H1 (cell line): ENCODE data around the gene HOXD10. TPM values are rescaled to one million over a fixed set of nuclear protein-coding genes. Genes with fewer than 3 reads are reported as not detected.

Source experiments
- CTCF ChIA-PET: fragments of 300-600 bp; sonication (Branson Sonifier 250); formaldehyde crosslinking; loops from one replicate; lab custom pipeline; 2021; ENCODE audit not compliant: partially characterized antibody; lab: Charles Lee
- POLR2A ChIA-PET: fragments of 300-600 bp; sonication (Branson Sonifier 250); formaldehyde crosslinking; loops from one replicate; lab custom pipeline; 2021; ENCODE audit warnings: inconsistent platforms; ENCODE audit not compliant: partially characterized antibody; lab: Charles Lee
- DNase-seq, 2 experiments: peaks; one replicate each; pipeline versions ENCODE4 v3.0.0 to v3.0.0-alpha.2; 2010 to 2022; ENCODE audit warnings: low spot score in 2 of 2, low read depth in 1 of 2, mixed read lengths in 1 of 2
- FAIRE-seq: peaks from 2 replicates; lab custom pipeline; 2011; peaks lifted over from hg19 to GRCh38; lab: Jason Lieb, UNC
- H2AFZ ChIP-seq: 2 replicates; pipeline ENCODE4 v1.8.1; 2012; ENCODE audit warnings: low read length, inconsistent platforms
- H2AK5ac ChIP-seq: 2 replicates; pipeline ENCODE4 v1.6.1; 2013; ENCODE audit warnings: low read depth, low read length
- H2BK120ac ChIP-seq: replicated peaks from 2 replicates; pipeline ENCODE3; 2013; ENCODE audit warnings: low read depth, low read length, inconsistent platforms
- H2BK12ac ChIP-seq: 2 replicates; pipeline ENCODE4 v1.6.1; 2013; ENCODE audit warnings: low read depth, low read length
- H2BK15ac ChIP-seq: 2 replicates; pipeline ENCODE4 v1.6.1; 2013; ENCODE audit warnings: low read length
- H2BK20ac ChIP-seq: 2 replicates; pipeline ENCODE4 v1.6.1; 2013; ENCODE audit warnings: low read length
- H2BK5ac ChIP-seq: 2 replicates; pipeline ENCODE4 v1.6.1; 2013; ENCODE audit warnings: low read depth, low read length
- H3K14ac ChIP-seq: 2 replicates; pipeline ENCODE4 v1.6.1; 2013; ENCODE audit warnings: inconsistent platforms; ENCODE audit not compliant: insufficient read length
- H3K18ac ChIP-seq: 2 replicates; pipeline ENCODE4 v1.6.1; 2013; ENCODE audit warnings: low read length; ENCODE audit errors: extremely low read depth
- H3K23ac ChIP-seq: 2 replicates; pipeline ENCODE4 v1.6.1; 2013; ENCODE audit warnings: inconsistent platforms; ENCODE audit not compliant: insufficient read length
- H3K23me2 ChIP-seq: 2 replicates; pipeline ENCODE4 v1.6.1; 2013; ENCODE audit warnings: low read depth, low read length
- H3K27ac ChIP-seq: 2 replicates; pipeline ENCODE4 v1.6.1; 2011; ENCODE audit warnings: low read depth, low read length, inconsistent platforms
- H3K27me3 ChIP-seq, 4 experiments: replicated peaks in 1 of 4; 1 replicate in 1 of 4; 2 replicates in 3 of 4; pipeline versions ENCODE4 v1.6.1 to v1.8.1; 2011 to 2013; ENCODE audit warnings: low read length in 3 of 4, mild to moderate bottlenecking in 3 of 4, inconsistent platforms in 2 of 4, mixed read lengths in 2 of 4, moderate library complexity in 1 of 4; ENCODE audit not compliant: control insufficient read depth in 3 of 4, insufficient read depth in 3 of 4; ENCODE audit errors: extremely low read depth in 1 of 4
- H3K36me3 ChIP-seq, 4 experiments: 2 replicates each; pipeline versions ENCODE4 v1.6.1 to v1.8.1; 2011 to 2013; ENCODE audit warnings: mild to moderate bottlenecking in 4 of 4, low read length in 3 of 4, moderate library complexity in 2 of 4, control low read depth in 1 of 4, inconsistent platforms in 1 of 4; ENCODE audit not compliant: insufficient read depth in 4 of 4, control insufficient read depth in 2 of 4
- H3K4ac ChIP-seq: replicated peaks from 2 replicates; pipeline ENCODE3; 2013; ENCODE audit warnings: low read length, low read depth, mixed read lengths, inconsistent platforms; ENCODE audit not compliant: insufficient read length
- H3K4me1 ChIP-seq, 4 experiments: replicated peaks in 1 of 4; 1 replicate in 1 of 4; 2 replicates in 3 of 4; pipeline versions ENCODE4 v1.6.1 to v1.8.1; 2011 to 2013; ENCODE audit warnings: low read length in 3 of 4, inconsistent platforms in 2 of 4, mixed read lengths in 1 of 4; ENCODE audit not compliant: insufficient read depth in 4 of 4, control insufficient read depth in 3 of 4
- H3K4me2 ChIP-seq, 2 experiments: 2 replicates each; pipeline versions ENCODE4 v1.6.1 to v1.8.1; 2011 to 2013; ENCODE audit warnings: low read depth in 2 of 2, low read length in 2 of 2, control low read depth in 1 of 2, inconsistent platforms in 1 of 2, mild to moderate bottlenecking in 1 of 2; ENCODE audit not compliant: insufficient read depth in 1 of 2
- H3K4me3 ChIP-seq, 4 experiments: fragments of 200-600, 300-600 bp in 1 of 4; sonication (generic), shearing (Covaris generic), sonication (Bioruptor Twin) in 1 of 4; 2 replicates each; pipeline versions ENCODE4 v1.5.1 to v1.8.1; 2011 to 2016; ENCODE audit warnings: low read length in 4 of 4, low read depth in 3 of 4, control low read depth in 2 of 4, inconsistent platforms in 2 of 4, mild to moderate bottlenecking in 2 of 4, mixed read lengths in 1 of 4, moderate library complexity in 1 of 4; ENCODE audit not compliant: insufficient read depth in 2 of 4; ENCODE audit errors: extremely low read depth in 1 of 4
- H3K56ac ChIP-seq: replicated peaks from 2 replicates; pipeline ENCODE3; 2013; ENCODE audit warnings: low read depth, mild to moderate bottlenecking, mixed read lengths, low read length, inconsistent platforms; ENCODE audit not compliant: insufficient read length
- H3K79me1 ChIP-seq: 2 replicates; pipeline ENCODE4 v1.6.1; 2013; ENCODE audit warnings: low read depth, low read length, control low read depth
- H3K79me2 ChIP-seq, 2 experiments: 2 replicates each; pipeline versions ENCODE4 v1.6.1 to v1.8.1; 2012 to 2013; ENCODE audit warnings: low read length in 2 of 2, mild to moderate bottlenecking in 2 of 2, inconsistent platforms in 1 of 2; ENCODE audit not compliant: insufficient read depth in 2 of 2, control insufficient read depth in 1 of 2
- H3K9ac ChIP-seq, 4 experiments: replicated peaks in 1 of 4; 1 replicate in 1 of 4; 2 replicates in 3 of 4; pipeline versions ENCODE4 v1.6.1 to v1.8.1; 2011 to 2013; ENCODE audit warnings: low read depth in 3 of 4, low read length in 3 of 4, control low read depth in 2 of 4, mild to moderate bottlenecking in 2 of 4, moderate library complexity in 2 of 4, inconsistent platforms in 1 of 4; ENCODE audit errors: extremely low read depth in 1 of 4
- H3K9me3 ChIP-seq, 2 experiments: 2 replicates each; pipeline versions ENCODE4 v1.6.1 to v1.8.1; 2012 to 2013; ENCODE audit warnings: mild to moderate bottlenecking in 2 of 2, moderate library complexity in 2 of 2, control low read depth in 1 of 2, inconsistent platforms in 1 of 2, low read depth in 1 of 2, low read length in 1 of 2, mixed read lengths in 1 of 2; ENCODE audit not compliant: insufficient read depth in 2 of 2
- H4K20me1 ChIP-seq, 2 experiments: replicated peaks in 1 of 2; 2 replicates each; pipeline versions ENCODE3 to v1.8.1; 2011 to 2013; ENCODE audit warnings: inconsistent platforms in 2 of 2, low read length in 2 of 2, mild to moderate bottlenecking in 1 of 2; ENCODE audit not compliant: insufficient read depth in 2 of 2, control insufficient read depth in 1 of 2
- H4K5ac ChIP-seq: 2 replicates; pipeline ENCODE4 v1.6.1; 2013; ENCODE audit warnings: low read length, low read depth, mixed read lengths, inconsistent platforms; ENCODE audit not compliant: insufficient read length
- H4K8ac ChIP-seq: 2 replicates; pipeline ENCODE4 v1.8.0; 2013; ENCODE audit warnings: mild to moderate bottlenecking, moderate library complexity, low read length, inconsistent platforms; ENCODE audit not compliant: insufficient read depth; ENCODE audit errors: extremely low read depth
- H4K91ac ChIP-seq: replicated peaks from 2 replicates; pipeline ENCODE3; 2013; ENCODE audit warnings: low read length, mixed read lengths, inconsistent platforms; ENCODE audit not compliant: insufficient read length
- BCL11A ChIP-seq, 2 experiments: IDR thresholded peaks; one replicate each; pipeline ENCODE4 v1.6.1; 2011; ENCODE audit warnings: low read depth in 2 of 2, low read length in 2 of 2, mild to moderate bottlenecking in 2 of 2
- CBX8 ChIP-seq: fragments of 300-800, 300-1000 bp; sonication (generic); IDR thresholded peaks from 2 replicates; pipeline ENCODE4 v1.7.1; 2016; ENCODE audit warnings: low read depth, low read length, borderline replicate concordance
- CEBPB ChIP-seq: IDR thresholded peaks from 2 replicates; pipeline ENCODE4 v1.6.1; 2012; ENCODE audit warnings: low read depth, low read length
- EZH2 ChIP-seq: fragments of 200-600 bp; sonication (generic); IDR thresholded peaks from 2 replicates; pipeline ENCODE4 v1.7.1; 2012; ENCODE audit warnings: low read depth, mild to moderate bottlenecking, moderate library complexity, low read length, inconsistent platforms; ENCODE audit not compliant: severe bottlenecking
- GTF2F1 ChIP-seq: IDR thresholded peaks from 2 replicates; pipeline ENCODE4 v1.6.1; 2012; ENCODE audit warnings: low read depth, low read length, improper control_type of control experiment, borderline replicate concordance
- KDM4A ChIP-seq: IDR thresholded peaks from one replicate; pipeline ENCODE4 v1.7.1; 2012; ENCODE audit warnings: low read depth, mild to moderate bottlenecking, moderate library complexity, low read length, inconsistent platforms; ENCODE audit not compliant: severe bottlenecking
- NRF1 ChIP-seq: IDR thresholded peaks from 2 replicates; pipeline ENCODE4 v1.6.1; 2011; ENCODE audit warnings: mild to moderate bottlenecking, low read depth, low read length, improper control_type of control experiment
- PHF8 ChIP-seq: fragments of 200-600 bp; sonication (generic); conservative IDR thresholded peaks from 2 replicates; pipeline ENCODE4 v1.7.1; 2012; ENCODE audit warnings: low read depth, mild to moderate bottlenecking, inconsistent platforms, low read length, moderate library complexity
- SAP30 ChIP-seq: fragments of 300-600 bp; sonication (generic); IDR thresholded peaks from 2 replicates; pipeline ENCODE4 v1.7.1; 2012; ENCODE audit warnings: low read length, moderate library complexity, mild to moderate bottlenecking, inconsistent platforms; ENCODE audit not compliant: insufficient read depth, insufficient replicate concordance
- SRF ChIP-seq: IDR thresholded peaks from 2 replicates; pipeline ENCODE4 v1.6.1; 2011; ENCODE audit warnings: mild to moderate bottlenecking, low read depth, low read length, moderate library complexity
- SUZ12 ChIP-seq: fragments of 200-600 bp; sonication (generic); IDR thresholded peaks from 2 replicates; pipeline ENCODE4 v1.6.1; 2012; ENCODE audit warnings: mild to moderate bottlenecking, inconsistent platforms, low read length, moderate library complexity, mixed read lengths
- TBP ChIP-seq: IDR thresholded peaks from 2 replicates; pipeline ENCODE4 v1.6.1; 2011; ENCODE audit warnings: low read depth, low read length, improper control_type of control experiment
- WGBS, 2 experiments: shearing (Covaris generic) in 1 of 2; methylation state at CpG; one replicate each; pipeline versions ENCODE4 v1.1.6 to v1.1.7; 2013 to 2015; ENCODE audit warnings: low lambda C conversion rate in 2 of 2, mixed read lengths in 2 of 2, inconsistent platforms in 1 of 2, low coverage in 1 of 2, missing lambda C conversion rate in 1 of 2; ENCODE audit not compliant: insufficient replicate concordance in 2 of 2, insufficient coverage in 1 of 2, insufficient read length in 1 of 2; ENCODE audit errors: extremely low coverage in 1 of 2, missing lambda C conversion rate in 1 of 2; 5-methylcytosine and 5-hydroxymethylcytosine counted together
- polyA plus RNA-seq, 7 experiments: library from polyadenylated mRNA; depleted of rRNA in 3 of 7; stranded (reverse) in 5 of 7; unstranded in 2 of 7; fragments of >200 nt in 5 of 7; fragments of 200-250 nt in 2 of 7; gene quantifications; 1 replicate in 5 of 7; 2 replicates in 1 of 7; 4 replicates in 1 of 7; pipeline versions ENCODE4 v1.2.1 to v1.2.3, GENCODE V29; 2011 to 2013; ENCODE audit warnings: missing spikeins in 2 of 7, mixed read lengths in 2 of 7
- total RNA-seq: library from RNA; stranded (reverse); fragmentation: NEBNext Ultra II Directional; extraction: Animal tissue kit (Norgen Biotek cat#: 25700); gene quantifications from 2 replicates; pipeline ENCODE4 v1.2.1, GENCODE V29; 2021

The HOXD10 gene
- total and polyA plus RNA-seq, 2 of the 8 experiments (the other 6 are each of a cell fraction or from before 2014, with no cell fraction given) = not detected

GRCh38 chr2:176137252-176137580, 20.6 kb downstream of the HOXD10 start:
- Histone ChIP-seq H4K8ac (no peak overlapping the region), H2BK5ac (no peak overlapping the region), H3K4me2 (peak overlapping the region; percentile 67 to 68; a peak in 3 of 4 replicates), H3K23me2 (peaks cover 3% of the 10 kb centered on the region; the same call in 1 of the 2 replicates), H3K14ac (no peak overlapping the region), H3K23ac (no peak overlapping the region), H4K91ac (no peak overlapping the region), H3K36me3 (peaks cover 0 to 12% (median 0%) of the 10 kb centered on the region in 4 experiments; a peak in 1 of 8 replicates), H3K4ac (no peak overlapping the region), H4K5ac (no peak overlapping the region), H3K79me1 (no peaks in the 10 kb centered on the region), H3K27me3 (peaks cover 86 to 100% (median 97%) of the 10 kb centered on the region in 4 experiments), H3K9me3 (no peaks in the 10 kb centered on the region), H2BK12ac (no peak overlapping the region), H3K56ac (no peak overlapping the region), H3K79me2 (no peaks in the 10 kb centered on the region), H2AFZ (no peak overlapping the region), H2BK120ac (no peak overlapping the region), H2AK5ac (no peak overlapping the region), H2BK15ac (no peak overlapping the region), H3K4me3 (peak overlapping the region in 1 of 4 experiments; percentile 59; a peak in 2 of 8 replicates), H3K18ac (no peak overlapping the region), H3K4me1 (peaks cover 0 to 9% (median 4%) of the 10 kb centered on the region in 4 experiments; a peak in 5 of 7 replicates), H3K27ac (no peak overlapping the region), H4K20me1 (peaks cover 6 to 29% of the 10 kb centered on the region in 2 experiments), H3K9ac (no peak overlapping the region), H2BK20ac (no peak overlapping the region)
- TF ChIP-seq NRF1 (no peak), KDM4A (no peak), TBP (no peak), EZH2 (peak; percentile 45), PHF8 (no peak), SUZ12 (0 out of 2 replicates have a peak, but pooled peaks have one; percentile 22), CBX8 (peak; percentile 50; the same call in 1 of the 2 replicates), GTF2F1 (no peak), SAP30 (no peak), SRF (no peak), BCL11A (IDR thresholded peaks at IDR 0.05; ENCODE audit: low read depth in 2 of 2, low read length in 2 of 2) (no peak), CEBPB (no peak)
- DNase-seq = no peak
- ChIA-PET CTCF (interaction anchor here (0.6 to 10.0 kb wide), 12 partner anchors 10 to 515 kb away, joined by 3 to 111 read pairs (median 4); no protein-coding TSS in a partner anchor), POLR2A (no interaction called here)
- no peak for FAIRE-seq
- 17% methylated on average over 2 of the region's 2 CpGs; no CpG with 5 or more reads in 1 of the 2 experiments for WGBS, 2 experiments
